EH (cell line): ENCODE data around the gene TEAD1.

Source experiments
- DNase-seq: peaks from one replicate; pipeline ENCODE4 v3.0.0-alpha.2; 2015; ENCODE audit warnings: low read depth

Gene TEAD1

GRCh38 chr11:12707500-12707880 is 33.3 kb downstream of the TEAD1 start:
- no peak for DNase-seq

GRCh38 chr11:12711496-12711895 is 37.3 kb downstream of the TEAD1 start:
- DNase-seq, result no peak

- no peak for DNase-seq
Measured at GRCh38 chr11:12712132-12712531, 37.9 kb downstream of the TEAD1 start.

GRCh38 chr11:12715131-12715530 is 40.9 kb downstream of the TEAD1 start:
- DNase-seq, result no peak

- DNase-seq, result no peak
Measured at GRCh38 chr11:12715941-12716340, 41.7 kb downstream of the TEAD1 start.

- DNase-seq, result peak; percentile 43
Measured at GRCh38 chr11:12716816-12717215, 42.6 kb downstream of the TEAD1 start.

GRCh38 chr11:12717851-12718291 is 43.6 kb downstream of the TEAD1 start:
- peak; percentile 20 for DNase-seq

- DNase-seq, result peak; percentile 20
Measured at GRCh38 chr11:12719221-12719620, 45.0 kb downstream of the TEAD1 start.

GRCh38 chr11:12721816-12722604 is 47.8 kb downstream of the TEAD1 start:
- DNase-seq, result no peak

- peak; percentile 62 for DNase-seq
Measured at GRCh38 chr11:12723421-12724300, 49.4 kb downstream of the TEAD1 start.

- DNase-seq, result peak; percentile 94
Measured at GRCh38 chr11:12724301-12725054, 50.3 kb downstream of the TEAD1 start.

- DNase-seq, result no peak
Measured at GRCh38 chr11:12725055-12725862, 51.0 kb downstream of the TEAD1 start.

GRCh38 chr11:12725863-12726682 is 51.9 kb downstream of the TEAD1 start:
- DNase-seq, result peak; percentile 55

GRCh38 chr11:12727563-12728211 is 53.5 kb downstream of the TEAD1 start:
- peak; percentile 82 for DNase-seq

GRCh38 chr11:12728417-12728816 is 54.2 kb downstream of the TEAD1 start:
- peak; percentile 63 for DNase-seq

- no peak for DNase-seq
Measured at GRCh38 chr11:12729941-12730340, 55.7 kb downstream of the TEAD1 start.

GRCh38 chr11:12731841-12732336 is 57.7 kb downstream of the TEAD1 start:
- peak; percentile 95 for DNase-seq

- DNase-seq, result no peak
Measured at GRCh38 chr11:12733091-12733490, 58.9 kb downstream of the TEAD1 start.

GRCh38 chr11:12734625-12735024 is 60.4 kb downstream of the TEAD1 start:
- no peak for DNase-seq

GRCh38 chr11:12735262-12735661 is 61.0 kb downstream of the TEAD1 start:
- peak; percentile 27 for DNase-seq
